B cell (primary cell): Measurements from ENCODE around the gene TENM3. TPM values are rescaled to one million over a fixed set of nuclear protein-coding genes. Genes with fewer than 3 reads are reported as not detected.

Source experiments
- ATAC-seq: fragments of 200-7000 bp; cut with Tn5 transposase; one replicate; pipeline ENCODE4 v1.10.0; 2021; ENCODE audit warnings: low read depth, mild to moderate bottlenecking, moderate number of reproducible peaks, moderate library complexity
- CTCF ChIA-PET: fragments of 350-600 bp; sonication (Branson Sonifier 250); formaldehyde crosslinking; loops from one replicate; lab custom pipeline; 2021; ENCODE audit warnings: antibody characterized with exemption, inconsistent platforms; lab: Charles Lee
- POLR2A ChIA-PET: fragments of 350-600 bp; sonication (Branson Sonifier 250); formaldehyde crosslinking; loops from one replicate; lab custom pipeline; 2021; ENCODE audit warnings: antibody characterized with exemption; lab: Charles Lee
- DNase-seq: peaks from one replicate; pipeline ENCODE4 v3.0.0; 2013
- H2AFZ ChIP-seq: 2 replicates; pipeline ENCODE4 v1.6.1; 2012; ENCODE audit warnings: mild to moderate bottlenecking, low read depth, low read length; ENCODE audit not compliant: insufficient read depth, poor library complexity, severe bottlenecking
- H3K27ac ChIP-seq, 2 donors: 1 replicate in 1 of 2; 2 replicates in 1 of 2; pipeline ENCODE4 v1.5.1; 2012 to 2013; ENCODE audit warnings: low read length in 2 of 2, mild to moderate bottlenecking in 2 of 2, moderate library complexity in 1 of 2
- H3K27me3 ChIP-seq, 4 experiments: fragments of 200-600 bp in 1 of 4; sonication (generic) in 1 of 4; replicated peaks in 1 of 4; 1 replicate in 2 of 4; 2 replicates in 2 of 4; pipeline versions ENCODE4 v1.6.1 to v1.7.0; 2013 to 2016; ENCODE audit warnings: low read length in 3 of 4, mild to moderate bottlenecking in 2 of 4, mixed read lengths in 1 of 4, moderate library complexity in 1 of 4; ENCODE audit not compliant: insufficient read depth in 4 of 4, control insufficient read depth in 3 of 4; ENCODE audit errors: control extremely low read depth in 1 of 4
- H3K36me3 ChIP-seq, 2 experiments: replicated peaks in 1 of 2; 1 replicate in 1 of 2; 2 replicates in 1 of 2; pipeline versions ENCODE4 v1.6.1 to v1.7.1; 2013; ENCODE audit warnings: low read length in 1 of 2; ENCODE audit not compliant: insufficient read depth in 2 of 2, control insufficient read depth in 1 of 2; ENCODE audit errors: control extremely low read depth in 1 of 2, extremely low read depth in 1 of 2
- H3K4me1 ChIP-seq, 2 donors: fragments of 200-600 bp in 1 of 2; sonication (generic) in 1 of 2; 1 replicate in 1 of 2; 2 replicates in 1 of 2; pipeline versions ENCODE4 v1.5.1 to v1.6.1; 2013 to 2017; ENCODE audit warnings: low read length in 2 of 2; ENCODE audit not compliant: control insufficient read depth in 2 of 2, insufficient read depth in 2 of 2
- H3K4me2 ChIP-seq: replicated peaks from 2 replicates; pipeline ENCODE3; 2012; ENCODE audit warnings: mild to moderate bottlenecking, low read depth, low read length; ENCODE audit not compliant: poor library complexity, severe bottlenecking
- H3K4me3 ChIP-seq, 5 experiments: fragments of 200-600 bp in 1 of 5; sonication (generic) in 1 of 5; 1 replicate in 3 of 5; 2 replicates in 2 of 5; pipeline versions ENCODE4 v1.5.1 to v1.7.0; 2011 to 2016; ENCODE audit warnings: low read length in 4 of 5, mild to moderate bottlenecking in 4 of 5, low read depth in 2 of 5, control low read depth in 1 of 5, moderate library complexity in 1 of 5; ENCODE audit not compliant: insufficient read depth in 1 of 5; ENCODE audit errors: control extremely low read depth in 1 of 5, extremely low read depth in 1 of 5
- H3K79me2 ChIP-seq: fragments of 200-600 bp; sonication (generic); one replicate; pipeline ENCODE4 v1.6.0; 2016; ENCODE audit warnings: low read length; ENCODE audit not compliant: control insufficient read depth, insufficient read depth
- H3K9ac ChIP-seq: fragments of 200-600 bp; sonication (generic); 2 replicates; pipeline ENCODE4 v1.6.1; 2017; ENCODE audit warnings: mild to moderate bottlenecking, low read length, moderate library complexity
- H3K9me3 ChIP-seq, 3 donors: one replicate each; pipeline versions ENCODE4 v1.6.1 to v1.7.1; 2013; ENCODE audit warnings: low read length in 2 of 3; ENCODE audit not compliant: control insufficient read depth in 2 of 3, insufficient read depth in 1 of 3; ENCODE audit errors: control extremely low read depth in 1 of 3
- H4K20me1 ChIP-seq: 2 replicates; pipeline ENCODE4 v1.6.0; 2012; ENCODE audit warnings: mild to moderate bottlenecking, low read length; ENCODE audit not compliant: insufficient read depth, control insufficient read depth, poor library complexity, severe bottlenecking
- H3K27ac Mint-ChIP-seq: one replicate; pipeline ENCODE4 v1.8.0; 2021; ENCODE audit warnings: mixed read lengths
- H3K27me3 Mint-ChIP-seq: one replicate; pipeline ENCODE4 v1.8.0; 2021; ENCODE audit warnings: mixed read lengths
- H3K4me1 Mint-ChIP-seq: one replicate; pipeline ENCODE4 v1.8.0; 2021; ENCODE audit warnings: mixed read lengths
- H3K4me3 Mint-ChIP-seq: one replicate; pipeline ENCODE4 v1.8.0; 2021; ENCODE audit warnings: mixed read lengths
- H3K9me3 Mint-ChIP-seq: one replicate; pipeline ENCODE4 v1.8.0; 2022; ENCODE audit warnings: mixed read lengths; ENCODE audit not compliant: insufficient read depth
- CTCF ChIP-seq: fragments of 200-600 bp; IDR thresholded peaks from one replicate; pipeline ENCODE4 v1.8.0; 2022; ENCODE audit warnings: antibody characterized with exemption, mild to moderate bottlenecking
- EZH2 ChIP-seq: IDR thresholded peaks from 2 replicates; pipeline ENCODE4 v1.6.1; 2012; ENCODE audit warnings: borderline replicate concordance, low read depth, mild to moderate bottlenecking, moderate library complexity, low read length; ENCODE audit not compliant: insufficient read depth, poor library complexity, severe bottlenecking
- WGBS: methylation state at CpG from one replicate; pipeline ENCODE4 v1.1.5; 2013; ENCODE audit warnings: missing lambda C conversion rate; ENCODE audit not compliant: insufficient coverage; 5-methylcytosine and 5-hydroxymethylcytosine counted together
- intact Hi-C: fragments of 100-400 bp; cut with micrococcal nuclease; formaldehyde crosslinking; loops from one replicate; pipeline ENCODE4 v1.10.0; 2022
- polyA plus RNA-seq: library from polyadenylated mRNA; depleted of rRNA; stranded (reverse); fragments of >200 nt; gene quantifications from 2 replicates; pipeline ENCODE4 v1.2.3, GENCODE V29; 2012
- total RNA-seq, 2 donors: library from RNA; stranded (reverse); fragments of 120-200 nt in 1 of 2; gene quantifications; 1 replicate in 1 of 2; 2 replicates in 1 of 2; pipeline versions ENCODE4 v1.2.3 to v1.2.4, GENCODE V29; 2013 to 2022

Gene TENM3
- total and polyA plus RNA-seq, 2 donors (not counting 1 experiment from before 2014, with no cell fraction given) = not detected

- ATAC-seq (no peak), DNase-seq (no peak)
- H3K4me3 ChIP-seq = no peak overlapping the region
- Mint-ChIP-seq H3K27me3 (peaks cover 3% of the 10 kb centered on the region), H3K4me3 (no peak overlapping the region), H3K27ac (no peak overlapping the region), H3K9me3 (no peaks in the 10 kb centered on the region), H3K4me1 (no peaks in the 10 kb centered on the region)
- no CpG with 5 or more reads among the region's 1 CpG for WGBS
- H3K27ac ChIP-seq = no peak overlapping the region
- H4K20me1 ChIP-seq = no peaks in the 10 kb centered on the region
- no peak overlapping the region for H2AFZ ChIP-seq
- H3K36me3 ChIP-seq = no peaks in the 10 kb centered on the region
- H3K4me2 ChIP-seq = no peak overlapping the region
- TF ChIP-seq CTCF = no peak
- ChIA-PET POLR2A (no interaction called here), CTCF (no interaction called here)
- no peak overlapping the region for H3K9ac ChIP-seq
- H3K79me2 ChIP-seq = no peaks in the 10 kb centered on the region
- no peaks in the 10 kb centered on the region for H3K27me3 ChIP-seq
- H3K9me3 ChIP-seq = no peaks in the 10 kb centered on the region
- no peaks in the 10 kb centered on the region for H3K4me1 ChIP-seq
- intact Hi-C loops = no loop called here
These were observed 222.8 kb downstream of the TENM3 start for GRCh38 chr4:182465979-182466378.

GRCh38 chr4:182470215-182470614, 227.0 kb downstream of the TENM3 start:
- Mint-ChIP-seq H3K27me3 (peaks cover 4% of the 10 kb centered on the region), H3K9me3 (no peaks in the 10 kb centered on the region), H3K27ac (no peak overlapping the region), H3K4me3 (no peak overlapping the region), H3K4me1 (no peaks in the 10 kb centered on the region)
- no peak for DNase-seq
- no peak for TF ChIP-seq CTCF
- TF ChIP-seq EZH2 = no peak
- no peak overlapping the region for H2AFZ ChIP-seq
- no peak overlapping the region for H3K4me3 ChIP-seq
- no peaks in the 10 kb centered on the region for H3K9me3 ChIP-seq
- H4K20me1 ChIP-seq = no peaks in the 10 kb centered on the region
- CTCF ChIA-PET = interaction anchor here (0.7 kb wide), 1 partner anchor 1388 kb away, joined by 5 read pairs; no protein-coding TSS in a partner anchor
- ATAC-seq = no peak
- intact Hi-C loops = no loop called here
- no peaks in the 10 kb centered on the region for H3K36me3 ChIP-seq
- WGBS = no CpG with 5 or more reads among the region's 2 CpGs
- POLR2A ChIA-PET = no interaction called here
- H3K27me3 ChIP-seq = no peaks in the 10 kb centered on the region
- H3K79me2 ChIP-seq = no peaks in the 10 kb centered on the region
- H3K27ac ChIP-seq = no peak overlapping the region
- no peaks in the 10 kb centered on the region for H3K4me1 ChIP-seq
- H3K9ac ChIP-seq = no peak overlapping the region
- no peak overlapping the region for H3K4me2 ChIP-seq
